Right lobe of liver (tissue), 6 donors: Measurements from ENCODE around the gene TINAG. TPM values are rescaled to one million over a fixed set of nuclear protein-coding genes. Genes with fewer than 3 reads are reported as not detected.

Experiments
- ATAC-seq, 4 donors: fragments of 200-7000 bp; cut with Tn5 transposase; one replicate each; pipeline ENCODE4 v1.9.1; 2020; ENCODE audit warnings: mild to moderate bottlenecking in 4 of 4, moderate library complexity in 4 of 4
- DNase-seq, 3 donors: peaks; one replicate each; pipeline ENCODE4 v3.0.0-alpha.2; 2020
- H3K27ac ChIP-seq, 3 donors: fragments of 200-600 bp; one replicate each; pipeline ENCODE4 v1.8.0; 2022
- H3K27me3 ChIP-seq, 2 donors: fragments of 200-600 bp; one replicate each; pipeline ENCODE4 v1.8.0; 2022
- H3K36me3 ChIP-seq, 4 donors: fragments of 200-600 bp; sonication (generic) in 1 of 4; one replicate each; pipeline versions ENCODE4 v1.5.1 to v1.8.0; 2017 to 2022; ENCODE audit warnings: control low read depth in 1 of 4
- H3K4me1 ChIP-seq, 4 donors: fragments of 200-600 bp; sonication (generic) in 1 of 4; one replicate each; pipeline versions ENCODE4 v1.5.1 to v1.8.0; 2017 to 2022; ENCODE audit warnings: control low read depth in 1 of 4
- H3K4me3 ChIP-seq, 3 donors: fragments of 200-600 bp; one replicate each; pipeline ENCODE4 v1.8.0; 2022
- H3K9me3 ChIP-seq, 4 donors: fragments of 200-600 bp; sonication (generic) in 1 of 4; one replicate each; pipeline versions ENCODE4 v1.5.1 to v1.8.0; 2017 to 2022; ENCODE audit warnings: control low read depth in 1 of 4
- CTCF ChIP-seq, 4 donors: fragments of 200-600 bp in 3 of 4; fragments of 450-650 bp in 1 of 4; IDR thresholded peaks; one replicate each; pipeline versions ENCODE4 v1.5.1 to v1.8.0; 2016 to 2022; ENCODE audit warnings: antibody characterized with exemption in 4 of 4, mild to moderate bottlenecking in 2 of 4
- POLR2A ChIP-seq: fragments of 450-650 bp; IDR thresholded peaks from one replicate; pipeline ENCODE4 v1.6.1; 2017; ENCODE audit warnings: antibody characterized with exemption, mild to moderate bottlenecking
- WGBS: methylation state at CpG from one replicate; pipeline ENCODE4 v1.1.6; 2018; ENCODE audit warnings: low coverage, low lambda C conversion rate; ENCODE audit not compliant: insufficient coverage; ENCODE audit errors: missing lambda C conversion rate; 5-methylcytosine and 5-hydroxymethylcytosine counted together
- intact Hi-C, 2 donors: fragments of 100-400 bp; cut with DNase I; formaldehyde crosslinking; loops; one replicate each; pipeline versions ENCODE4 v1.11.2 to v1.14.1; 2022
- total RNA-seq, 6 experiments: library from RNA; depleted of rRNA in 2 of 6; stranded (reverse); fragments of >200 nt in 2 of 6; fragmentation: NEBNext Ultra II Directional in 3 of 6; extraction: Animal tissue kit (Norgen Biotek cat#: 25700) in 3 of 6; gene quantifications; one replicate each; pipeline versions ENCODE4 v1.1.0 to v1.2.4, GENCODE V29; 2016 to 2023
- donor health status: DM: no; HTN: yes; CAD: no.
- donor health status: DM: no; HTN: no; CAD: no.
- donor health status: DM: no; HTN: no; CAD: no.
- donor health status: DM: no; HTN: yes; CAD: no.
- donor health status: DM: no; HTN: yes; CAD: no.

TINAG gene
- total RNA-seq, 6 experiments from 2014 or later: not detected

- ATAC-seq (no peak), DNase-seq (no peak)
- TF ChIP-seq POLR2A: no peak
- no peak for TF ChIP-seq CTCF (IDR thresholded peaks at IDR 0.05)
- Histone ChIP-seq H3K36me3 (no peaks in the 10 kb centered on the region), H3K4me3 (no peak overlapping the region), H3K27me3 (no peaks in the 10 kb centered on the region), H3K4me1 (no peaks in the 10 kb centered on the region), H3K27ac (no peak overlapping the region), H3K9me3 (no peaks in the 10 kb centered on the region)
- intact Hi-C loops: no loop called here
- WGBS: 47% methylated on average over 2 of the region's 2 CpGs
These were observed 8.5 kb upstream of the TINAG start for GRCh38 chr6:54299542-54300269.

- Histone ChIP-seq H3K36me3 (no peaks in the 10 kb centered on the region), H3K4me3 (no peak overlapping the region), H3K27ac (no peak overlapping the region), H3K9me3 (no peaks in the 10 kb centered on the region), H3K27me3 (no peaks in the 10 kb centered on the region), H3K4me1 (no peaks in the 10 kb centered on the region)
- ATAC-seq: no peak
- DNase-seq: no peak
- TF ChIP-seq POLR2A (no peak), CTCF (IDR thresholded peaks at IDR 0.05) (no peak)
- intact Hi-C loops: no loop called here
These were observed 6.5 kb upstream of the TINAG start for GRCh38 chr6:54301770-54302169.

GRCh38 chr6:54307439-54307910 lies 766 bp upstream of the TINAG start:
- no peaks in the 10 kb centered on the region for H3K4me1 ChIP-seq
- no peak for DNase-seq
- peak in 3 of 4 donors; percentile 36 to 95 (median 48) for ATAC-seq
- 18% methylated on average over 2 of the region's 2 CpGs for WGBS
- H3K27ac ChIP-seq: no peak overlapping the region
- no peaks in the 10 kb centered on the region for H3K9me3 ChIP-seq
- TF ChIP-seq POLR2A (no peak), CTCF (IDR thresholded peaks at IDR 0.05) (no peak)
- no peaks in the 10 kb centered on the region for H3K36me3 ChIP-seq
- no peaks in the 10 kb centered on the region for H3K27me3 ChIP-seq
- H3K4me3 ChIP-seq: no peak overlapping the region
- intact Hi-C loops: no loop called here

- no peaks in the 10 kb centered on the region for H3K36me3 ChIP-seq
- ATAC-seq (no peak), DNase-seq (no peak)
- no peaks in the 10 kb centered on the region for H3K4me1 ChIP-seq
- H3K27me3 ChIP-seq: no peaks in the 10 kb centered on the region
- no peaks in the 10 kb centered on the region for H3K9me3 ChIP-seq
- H3K4me3 ChIP-seq: no peak overlapping the region
- H3K27ac ChIP-seq: no peak overlapping the region
- intact Hi-C loops: no loop called here
- TF ChIP-seq CTCF (IDR thresholded peaks at IDR 0.05) (no peak), POLR2A (no peak)
- WGBS: 84% methylated on average over 4 of the region's 4 CpGs
These were observed 710 bp downstream of the TINAG start for GRCh38 chr6:54308986-54309315.
